Stimulated activated CD4-positive, alpha-beta T cell treated with anti-CD3 and anti-CD28 coated beads, Interleukin-4, amount 100 ng/mL, for 24 hours (primary cell): ENCODE data around the gene YIF1A.
A peak's percentile ranks its signal among the peaks of the same experiment; 100 is the strongest.
"Not testable (repeated sequence)": the region's sequence is repeated elsewhere in the genome, so short reads cannot be mapped to it uniquely, and the experiment has no call there.

Experiments used
- DNase-seq: peaks from one replicate; pipeline ENCODE4 v3.0.0-alpha.2; 2020

YIF1A gene

DNA sequence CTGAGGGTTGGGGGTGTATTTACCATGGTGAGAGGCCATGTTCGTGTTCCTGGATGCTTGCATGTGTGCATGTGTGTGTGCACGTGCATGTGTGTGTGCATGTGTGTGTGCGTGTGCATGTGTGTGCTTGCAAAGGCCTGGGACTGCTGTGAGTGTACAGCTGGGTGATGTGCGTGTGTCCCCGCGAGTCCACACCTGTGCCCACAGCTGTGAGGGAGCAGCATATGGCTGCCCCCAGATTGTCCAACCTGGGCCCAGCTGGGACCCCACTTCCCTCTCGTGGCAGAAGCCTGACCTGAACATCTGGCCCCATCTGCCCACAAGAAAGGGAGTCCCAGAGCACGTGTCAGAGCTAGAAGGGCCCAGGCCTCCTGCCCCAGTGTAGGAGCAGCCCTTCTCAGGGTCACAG lies 36.3 kb upstream of the YIF1A start:
- no peak for DNase-seq

GRCh38 chr11:66324664-66325063 lies 35.7 kb upstream of the YIF1A start:
- no peak for DNase-seq

GRCh38 chr11:66323684-66324083 lies 34.7 kb upstream of the YIF1A start:
- DNase-seq, result no peak

DNA sequence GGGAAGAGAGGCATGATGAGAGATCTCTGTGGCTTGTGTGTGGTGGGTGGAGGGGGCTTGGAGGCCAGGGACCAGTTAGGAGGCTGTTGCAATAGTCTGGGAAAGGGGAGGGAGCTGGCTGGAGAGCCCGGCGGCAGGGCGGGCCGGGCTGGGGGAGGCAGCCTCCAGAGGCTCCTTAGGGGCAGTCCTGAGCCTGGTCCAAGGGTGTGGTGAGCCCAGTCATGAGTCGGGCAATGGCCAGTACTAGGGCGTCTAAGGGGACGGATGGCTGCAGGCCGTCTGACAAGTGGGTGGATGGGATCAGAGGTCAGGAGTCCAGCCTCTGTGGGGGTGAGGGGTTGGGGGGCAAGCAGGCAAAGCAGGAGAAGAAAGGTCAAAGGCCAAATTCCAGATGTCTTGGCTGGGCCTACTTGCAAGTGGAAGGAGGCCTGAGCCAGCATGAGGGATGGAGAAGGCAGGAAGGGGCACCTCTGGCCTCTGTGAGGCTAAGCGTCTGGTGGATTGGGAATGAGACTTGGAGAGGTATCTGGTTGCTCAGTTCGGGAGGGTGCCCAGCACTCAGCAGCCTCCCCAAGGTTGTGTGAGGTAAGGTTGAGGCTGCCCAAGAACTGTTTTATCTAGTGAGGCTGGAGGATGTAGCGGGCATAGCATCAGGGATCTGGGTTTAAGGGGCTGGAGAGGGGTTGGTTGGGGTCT lies 33.9 kb upstream of the YIF1A start:
- no peak for DNase-seq

GRCh38 chr11:66321606-66322005 lies 32.7 kb upstream of the YIF1A start:
- no peak for DNase-seq

GRCh38 chr11:66320748-66321147 lies 31.8 kb upstream of the YIF1A start:
- not testable (repeated sequence) for DNase-seq

DNA sequence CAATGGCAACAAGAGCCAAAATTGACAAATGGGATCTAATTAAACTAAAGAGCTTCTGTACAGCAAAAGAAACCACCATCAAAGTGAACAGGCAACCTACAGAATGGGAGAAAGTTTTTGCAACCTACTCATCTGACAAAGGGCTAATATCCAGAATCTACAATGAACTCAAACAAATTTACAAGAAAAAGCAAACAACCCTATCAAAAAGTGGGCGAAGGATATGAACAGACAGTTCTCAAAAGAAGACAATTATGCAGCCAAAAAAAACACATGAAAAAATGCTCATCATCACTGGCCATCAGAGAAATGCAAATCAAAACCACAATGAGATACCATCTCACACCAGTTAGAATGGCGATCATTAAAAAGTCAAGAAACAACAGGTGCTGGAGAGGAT lies 31.3 kb upstream of the YIF1A start:
- DNase-seq, result not testable (repeated sequence)

DNA sequence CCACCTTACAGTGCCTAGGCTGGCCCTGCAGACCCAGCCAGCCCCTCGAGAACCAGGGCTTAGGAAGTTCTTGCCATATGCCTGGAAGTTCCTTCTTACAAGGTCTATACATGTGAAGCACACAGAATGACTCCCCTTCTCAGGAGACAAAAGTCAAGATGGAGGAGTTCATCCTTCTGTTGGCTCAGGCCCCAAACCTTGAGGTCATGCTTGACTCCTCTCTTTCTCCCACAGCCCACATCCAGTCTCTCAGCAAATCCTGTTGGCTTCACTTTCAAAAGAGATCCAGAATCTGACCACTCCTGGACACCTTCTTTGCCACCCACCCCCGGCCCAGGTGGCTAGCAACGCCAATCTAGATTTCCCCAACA lies 29.6 kb upstream of the YIF1A start:
- no peak for DNase-seq

DNA sequence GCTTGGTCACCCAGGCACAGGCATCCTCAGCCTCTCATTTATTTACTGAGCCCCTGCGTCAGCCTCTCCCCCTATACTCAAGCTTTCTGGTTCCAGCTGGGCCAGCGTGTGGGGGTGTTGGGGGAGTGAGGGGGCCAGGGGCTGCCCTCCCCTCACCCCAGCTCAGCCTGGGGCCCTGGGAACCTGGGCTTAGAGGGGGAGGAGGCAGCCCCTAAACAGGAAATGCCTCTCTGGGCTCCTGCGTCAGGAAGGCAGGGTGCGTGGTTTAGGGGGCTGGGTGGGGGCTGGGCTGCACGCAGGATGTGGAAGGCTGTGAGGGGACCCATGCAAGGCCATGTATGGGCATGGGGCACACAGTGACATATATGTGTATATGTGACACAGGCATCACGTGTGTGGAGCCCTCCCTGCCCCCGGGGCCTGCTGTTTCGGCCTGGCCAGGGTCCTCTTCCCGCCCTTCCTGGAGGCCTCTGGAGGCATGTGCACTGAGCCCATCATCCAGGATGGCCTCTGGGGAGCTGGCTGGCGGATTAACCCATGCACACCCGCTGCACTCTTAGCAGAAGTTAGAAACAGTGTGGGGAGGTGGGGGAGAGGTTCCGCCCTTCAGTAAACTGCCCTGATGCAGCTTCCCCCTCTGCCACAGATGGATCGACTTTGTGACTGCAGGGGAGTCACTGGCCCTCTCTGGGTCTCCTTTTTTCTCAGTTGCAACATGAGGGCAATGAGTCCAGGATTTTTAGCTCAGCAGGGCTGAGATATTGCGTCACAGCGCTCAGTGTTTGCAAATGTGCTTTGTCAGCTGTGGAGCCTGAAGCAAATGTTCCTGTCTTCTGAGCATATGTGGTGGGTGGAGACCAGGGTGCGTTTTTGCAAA lies 29.0 kb upstream of the YIF1A start:
- no peak for DNase-seq

- no peak for DNase-seq
These were observed 28.4 kb upstream of the YIF1A start for GRCh38 chr11:66317322-66317722.

- DNase-seq, result no peak
These were observed 27.9 kb upstream of the YIF1A start, which contains the start of gene CD248 for GRCh38 chr11:66316849-66317251. Gene CD248 (minus strand): TSS chr11:66317044. CDS start chr11:66317027, 17 bp downstream.

DNA sequence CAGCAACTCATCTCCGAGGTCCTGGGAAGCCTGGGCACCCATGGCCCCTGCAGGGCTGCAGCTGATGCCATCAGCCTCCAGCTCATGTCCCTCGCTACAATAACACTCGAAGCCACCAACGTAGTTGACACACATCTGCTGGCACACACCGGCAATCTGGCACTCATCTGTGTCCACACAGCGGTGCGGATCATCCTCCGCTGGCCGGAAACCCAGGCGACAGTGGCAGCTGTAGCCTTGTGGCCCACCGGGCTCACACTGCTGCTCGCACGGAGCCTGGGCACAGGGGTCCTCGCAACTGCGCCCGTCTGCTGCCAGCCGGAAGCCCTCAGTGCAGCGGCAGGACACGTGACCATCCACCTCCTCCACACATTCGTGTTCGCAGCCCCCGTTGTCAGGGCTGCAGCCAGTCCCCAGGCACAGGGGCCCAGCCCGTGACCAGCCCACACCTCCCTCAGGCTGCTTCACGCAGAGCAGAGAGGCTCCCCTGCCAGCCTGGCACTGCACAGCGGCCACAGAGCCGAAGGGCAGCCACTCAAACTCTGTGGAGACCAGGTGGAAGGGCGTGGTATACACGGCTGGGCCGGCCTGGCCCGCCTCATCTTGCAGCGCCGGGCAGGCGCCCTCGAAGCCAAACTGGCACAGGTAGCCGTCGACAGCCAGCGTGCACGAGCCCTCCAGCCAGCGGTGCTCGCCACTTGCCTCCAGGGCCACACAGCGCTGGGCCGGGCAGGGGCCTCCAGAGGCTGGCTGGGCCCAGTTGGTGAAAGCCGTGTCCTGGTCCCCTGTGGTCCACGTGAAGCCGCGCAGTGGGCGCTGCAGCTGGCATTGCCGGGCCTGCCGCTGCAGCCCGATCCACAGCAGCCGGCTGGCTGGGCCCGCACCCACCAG lies 27.2 kb upstream of the YIF1A start:
- DNase-seq, result no peak

DNA sequence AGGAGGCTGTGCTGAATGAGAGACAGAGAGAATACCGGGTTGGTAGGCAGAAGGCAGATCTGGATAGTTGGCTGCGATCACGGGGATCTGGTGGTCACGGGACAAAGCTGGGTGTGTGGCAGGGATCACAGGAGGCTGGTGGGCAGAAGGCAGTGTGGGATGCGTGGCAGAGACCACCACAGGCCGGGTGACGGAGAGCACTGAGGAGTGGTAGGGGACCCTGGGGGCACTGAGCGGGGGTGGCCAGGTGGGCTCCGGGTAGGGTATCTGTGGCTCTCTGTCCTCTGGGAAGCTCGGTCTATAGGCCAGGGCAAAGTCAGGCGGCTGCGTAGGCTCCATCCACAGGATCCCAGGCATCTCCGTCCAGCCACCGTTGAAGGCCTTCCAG lies 26.5 kb upstream of the YIF1A start:
- DNase-seq, result no peak

GRCh38 chr11:66314561-66315497 lies 25.9 kb upstream of the YIF1A start:
- no peak for DNase-seq

GRCh38 chr11:66314186-66314501 lies 25.2 kb upstream of the YIF1A start:
- no peak for DNase-seq

DNA sequence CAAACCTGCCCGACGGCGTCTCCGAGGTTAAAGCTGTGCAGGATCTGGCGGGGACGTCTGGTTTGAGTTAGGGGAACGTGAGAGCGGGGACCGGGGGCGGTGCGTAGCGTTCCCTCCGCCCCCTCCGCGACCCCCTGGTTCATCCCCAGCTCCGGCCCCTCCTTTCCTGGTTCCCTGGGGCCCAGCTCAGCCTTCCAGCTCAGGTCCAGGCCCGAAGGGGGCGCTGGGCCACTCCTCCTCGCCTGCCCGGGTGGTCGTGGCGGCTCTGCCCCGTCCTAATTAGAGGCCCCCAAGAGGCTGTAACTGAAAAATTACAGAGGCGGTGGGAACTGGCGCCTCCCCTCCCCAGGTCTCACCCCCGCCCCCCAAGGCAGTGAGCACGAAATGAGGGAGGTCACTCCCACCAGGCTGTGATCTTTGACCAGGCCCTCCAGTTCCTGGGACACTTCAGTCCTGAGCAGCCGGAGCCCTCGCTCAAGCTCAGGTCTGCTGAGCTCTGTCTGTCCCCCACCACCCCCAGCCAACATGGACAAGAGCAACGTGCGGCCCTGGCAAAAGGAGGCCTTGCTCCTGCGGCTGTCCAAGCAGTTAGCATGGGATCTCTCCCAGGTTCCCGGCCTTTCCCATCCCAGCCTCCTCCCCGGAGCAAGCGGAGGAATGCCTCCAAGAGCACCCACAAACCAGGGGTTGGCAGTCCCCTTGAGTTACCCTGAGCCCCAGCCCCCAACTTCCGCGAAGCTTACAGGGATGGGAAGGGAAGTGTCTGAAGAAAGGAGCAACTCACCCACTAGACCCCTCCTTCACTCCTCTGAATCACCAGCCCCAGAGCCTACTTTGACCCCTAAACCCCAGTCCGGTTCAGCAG lies 24.6 kb upstream of the YIF1A start:
- DNase-seq, result no peak

GRCh38 chr11:66312549-66313320 lies 23.8 kb upstream of the YIF1A start:
- DNase-seq, result peak; percentile 96

- DNase-seq, result peak; percentile 87
These were observed 23.1 kb upstream of the YIF1A start for GRCh38 chr11:66311965-66312548.

- no peak for DNase-seq
These were observed 22.6 kb upstream of the YIF1A start for GRCh38 chr11:66311470-66311964.
